PC-3 (cell line): ENCODE measurements around the gene IGFL3. TPM values are rescaled to one million over a fixed set of nuclear protein-coding genes. Genes with fewer than 3 reads are reported as not detected.

Experiments
- ATAC-seq: fragments of 200-7000 bp; cut with Tn5 transposase; 2 replicates; pipeline ENCODE4 v1.9.1; 2020; ENCODE audit warnings: mild to moderate bottlenecking, moderate library complexity
- BruUV-seq: library from RNA; stranded (reverse); fragments of 400-500 nt; replicated peaks from 2 replicates; lab custom pipeline; 2021; lab: Mats Ljungman, UMichigan
- CTCF ChIA-PET: fragments of 300-600 bp; sonication (Branson Sonifier 250); formaldehyde crosslinking; loops from one replicate; lab custom pipeline; 2022; ENCODE audit warnings: antibody characterized with exemption; lab: Charles Lee
- POLR2A ChIA-PET: fragments of 300-600 bp; sonication (Branson Sonifier 250); formaldehyde crosslinking; loops from one replicate; lab custom pipeline; 2022; ENCODE audit warnings: antibody characterized with exemption; ENCODE audit not compliant: unreplicated experiment; lab: Charles Lee
- DNase-seq: peaks from one replicate; pipeline ENCODE4 v3.0.0-alpha.2; 2015
- H2AFZ ChIP-seq: fragments of 300-600 bp; sonication (generic); 2 replicates; pipeline ENCODE4 v1.6.0; 2016; ENCODE audit warnings: antibody characterized with exemption, low read length
- H3F3A ChIP-seq: fragments of 300-600 bp; sonication (generic); one replicate; pipeline ENCODE4 v1.6.0; 2017; ENCODE audit warnings: antibody characterized with exemption, low read length, control low read depth, mild to moderate bottlenecking; ENCODE audit not compliant: unreplicated experiment
- H3K27ac ChIP-seq: fragments of 300-600 bp; sonication (generic); 2 replicates; pipeline ENCODE4 v1.5.1; 2016; ENCODE audit warnings: mild to moderate bottlenecking, low read length
- H3K27me3 ChIP-seq: fragments of 300-600 bp; sonication (generic); 2 replicates; pipeline ENCODE4 v1.6.1; 2016; ENCODE audit warnings: low read length, mixed read lengths
- H3K36me3 ChIP-seq: fragments of 300-600 bp; sonication (generic); 2 replicates; pipeline ENCODE4 v1.6.1; 2016; ENCODE audit warnings: low read depth, mixed run types, low read length, mixed read lengths
- H3K4me1 ChIP-seq: fragments of 300-600 bp; sonication (generic); 2 replicates; pipeline ENCODE4 v1.5.1; 2016; ENCODE audit warnings: low read length; ENCODE audit not compliant: insufficient read depth
- H3K4me2 ChIP-seq: fragments of 300-600 bp; sonication (generic); 2 replicates; pipeline ENCODE4 v1.6.0; 2016; ENCODE audit warnings: low read length
- H3K4me3 ChIP-seq: fragments of 300-600 bp; sonication (generic); 2 replicates; pipeline ENCODE4 v1.5.1; 2016; ENCODE audit warnings: mild to moderate bottlenecking, low read length, mixed read lengths
- H3K79me2 ChIP-seq: fragments of 300-600 bp; sonication (generic); 2 replicates; pipeline ENCODE4 v1.6.1; 2017; ENCODE audit warnings: low read length, mixed read lengths
- H3K9ac ChIP-seq: fragments of 300-600 bp; sonication (generic); 2 replicates; pipeline ENCODE4 v1.6.0; 2016; ENCODE audit warnings: mild to moderate bottlenecking, low read length
- H3K9me2 ChIP-seq: fragments of 300-600 bp; sonication (generic); replicated peaks from 2 replicates; pipeline ENCODE4 v1.6.1; 2016; ENCODE audit warnings: mixed run types, low read length, mixed read lengths
- H3K9me3 ChIP-seq: fragments of 300-600 bp; sonication (generic); 2 replicates; pipeline ENCODE4 v1.6.1; 2016; ENCODE audit warnings: low read length, mixed read lengths
- H4K20me1 ChIP-seq: fragments of 300-600 bp; sonication (generic); 2 replicates; pipeline ENCODE4 v1.6.1; 2016; ENCODE audit warnings: low read length, mixed read lengths
- EZH2 ChIP-seq: fragments of 300-600 bp; sonication (generic); IDR thresholded peaks from one replicate; pipeline ENCODE4 v1.6.1; 2017; ENCODE audit warnings: antibody characterized with exemption, mild to moderate bottlenecking, low read length; ENCODE audit not compliant: unreplicated experiment
- EZH2phosphoT487 ChIP-seq: fragments of 300-600 bp; sonication (generic); IDR thresholded peaks from 2 replicates; pipeline ENCODE4 v1.6.1; 2018; ENCODE audit warnings: mild to moderate bottlenecking, antibody characterized with exemption, low read length, borderline replicate concordance
- intact Hi-C: fragments of 100-400 bp; cut with micrococcal nuclease; formaldehyde crosslinking; loops from 2 replicates; pipeline ENCODE4 v1.9.0; 2023
- total RNA-seq: library from RNA; depleted of rRNA; stranded (reverse); fragments of >200 nt; gene quantifications from 2 replicates; pipeline ENCODE4 v1.2.3, GENCODE V29; 2014
- TF ChIP-seq, protein P1 (sequence below): fragments of 300-600 bp; sonication (generic); conservative IDR thresholded peaks from 2 replicates; pipeline ENCODE4 v1.5.1; 2017; ENCODE audit warnings: antibody characterized with exemption, low read depth, mild to moderate bottlenecking, low read length

Gene IGFL3
- total RNA-seq, 1 experiment from 2014 or later = not detected

DNA sequence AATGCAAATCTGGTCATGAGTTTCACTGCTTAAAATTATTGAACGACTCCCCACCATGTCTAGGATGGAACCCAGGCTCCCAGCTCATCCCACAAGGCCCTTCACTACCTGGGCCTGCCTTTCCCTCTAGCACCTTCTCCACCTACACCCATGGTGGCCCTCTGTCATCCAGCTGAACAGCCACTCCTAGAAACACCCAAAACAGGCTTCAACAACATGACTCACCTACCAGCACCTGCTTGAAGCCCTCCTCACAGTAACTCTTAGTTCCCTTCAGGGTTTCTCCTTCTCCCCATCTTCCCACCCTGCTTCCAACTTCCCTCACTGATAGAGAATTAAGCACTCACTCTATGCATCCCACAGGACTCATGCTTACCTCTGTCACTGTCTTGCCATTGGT is 16.9 kb upstream of the IGFL3 start:
- Histone ChIP-seq H4K20me1 (no peaks in the 10 kb centered on the region), H3K4me3 (no peak overlapping the region), H2AFZ (no peak overlapping the region), H3K36me3 (no peaks in the 10 kb centered on the region), H3K79me2 (no peaks in the 10 kb centered on the region), H3K27me3 (peaks cover 5% of the 10 kb centered on the region; the same call in 1 of the 2 replicates), H3K4me2 (no peak overlapping the region), H3K4me1 (no peaks in the 10 kb centered on the region), H3F3A (no peaks in the 10 kb centered on the region), H3K27ac (no peak overlapping the region), H3K9me2 (no peaks in the 10 kb centered on the region), H3K9ac (no peak overlapping the region), H3K9me3 (no peaks in the 10 kb centered on the region)
- CTCF ChIA-PET = no interaction called here
- POLR2A ChIA-PET = no interaction called here
- intact Hi-C loops = no loop called here
- no peak for ATAC-seq
- TF ChIP-seq, protein P1, sequence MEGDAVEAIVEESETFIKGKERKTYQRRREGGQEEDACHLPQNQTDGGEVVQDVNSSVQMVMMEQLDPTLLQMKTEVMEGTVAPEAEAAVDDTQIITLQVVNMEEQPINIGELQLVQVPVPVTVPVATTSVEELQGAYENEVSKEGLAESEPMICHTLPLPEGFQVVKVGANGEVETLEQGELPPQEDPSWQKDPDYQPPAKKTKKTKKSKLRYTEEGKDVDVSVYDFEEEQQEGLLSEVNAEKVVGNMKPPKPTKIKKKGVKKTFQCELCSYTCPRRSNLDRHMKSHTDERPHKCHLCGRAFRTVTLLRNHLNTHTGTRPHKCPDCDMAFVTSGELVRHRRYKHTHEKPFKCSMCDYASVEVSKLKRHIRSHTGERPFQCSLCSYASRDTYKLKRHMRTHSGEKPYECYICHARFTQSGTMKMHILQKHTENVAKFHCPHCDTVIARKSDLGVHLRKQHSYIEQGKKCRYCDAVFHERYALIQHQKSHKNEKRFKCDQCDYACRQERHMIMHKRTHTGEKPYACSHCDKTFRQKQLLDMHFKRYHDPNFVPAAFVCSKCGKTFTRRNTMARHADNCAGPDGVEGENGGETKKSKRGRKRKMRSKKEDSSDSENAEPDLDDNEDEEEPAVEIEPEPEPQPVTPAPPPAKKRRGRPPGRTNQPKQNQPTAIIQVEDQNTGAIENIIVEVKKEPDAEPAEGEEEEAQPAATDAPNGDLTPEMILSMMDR = no peak
- TF ChIP-seq EZH2phosphoT487 (no peak), EZH2 (no peak)
- BruUV-seq = no TSS peak
- no peak for DNase-seq

DNA sequence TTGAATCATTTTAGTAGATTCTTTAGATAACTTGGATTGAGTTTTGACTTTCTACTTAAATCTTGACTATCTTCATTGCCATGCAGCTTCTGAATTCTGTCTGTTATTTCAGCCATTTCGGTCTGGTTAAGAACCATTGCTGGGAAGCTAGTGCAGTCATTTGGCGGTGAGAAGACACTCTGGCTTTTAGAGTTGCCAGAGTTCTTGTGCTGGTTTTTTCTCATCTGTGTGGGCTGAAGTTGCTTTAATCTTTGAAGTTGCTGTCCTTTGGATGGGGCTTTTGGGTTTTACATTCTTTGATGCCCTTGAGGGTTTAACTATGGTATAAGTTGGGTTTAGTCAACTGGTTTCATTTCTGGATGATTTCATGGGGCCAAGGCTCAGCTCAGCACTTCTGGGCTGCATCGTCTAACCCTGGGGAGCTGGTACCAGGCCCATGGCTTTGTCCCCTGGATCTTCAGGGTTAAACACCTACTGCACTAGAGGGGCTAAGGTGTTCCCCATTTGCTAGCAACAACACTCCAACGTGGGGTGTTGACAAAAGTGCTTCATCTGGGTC is 13.5 kb upstream of the IGFL3 start:
- H3K36me3 ChIP-seq = no peaks in the 10 kb centered on the region
- H4K20me1 ChIP-seq = no peaks in the 10 kb centered on the region
- no TSS peak for BruUV-seq
- DNase-seq (no peak), ATAC-seq (no peak)
- no peaks in the 10 kb centered on the region for H3F3A ChIP-seq
- no peak for TF ChIP-seq EZH2phosphoT487
- TF ChIP-seq, protein P1 = no peak
- no peak for TF ChIP-seq EZH2
- H3K9me2 ChIP-seq = no peaks in the 10 kb centered on the region
- H3K9me3 ChIP-seq = no peaks in the 10 kb centered on the region
- H3K79me2 ChIP-seq = no peaks in the 10 kb centered on the region
- H3K4me2 ChIP-seq = no peak overlapping the region
- H3K9ac ChIP-seq = no peak overlapping the region
- H3K4me3 ChIP-seq = no peak overlapping the region
- POLR2A ChIA-PET = no interaction called here
- H3K27ac ChIP-seq = no peak overlapping the region
- intact Hi-C loops = no loop called here
- H3K27me3 ChIP-seq = no peaks in the 10 kb centered on the region
- H3K4me1 ChIP-seq = peaks cover 9% of the 10 kb centered on the region; the same call in 1 of the 2 replicates
- no peak overlapping the region for H2AFZ ChIP-seq
- CTCF ChIA-PET = no interaction called here

DNA sequence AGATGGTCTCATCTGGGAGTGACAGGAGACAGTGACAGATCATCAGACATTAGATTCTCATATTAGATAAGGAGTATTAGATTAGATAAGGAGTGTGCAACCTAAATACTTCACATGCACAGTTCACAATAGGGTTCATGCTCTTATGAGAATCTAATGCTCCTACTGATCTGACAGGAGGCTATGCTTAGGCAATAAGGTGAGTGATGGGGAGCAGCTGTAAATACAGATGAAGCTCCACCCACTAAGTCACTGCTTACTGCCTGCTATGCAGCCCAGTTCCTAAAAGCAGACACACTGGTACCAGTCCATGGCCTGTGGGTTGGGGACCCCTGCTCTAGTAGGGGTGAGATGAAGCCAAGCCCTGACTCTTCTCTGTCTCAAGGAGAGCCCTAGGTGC is 10.0 kb upstream of the IGFL3 start:
- Histone ChIP-seq H3K9ac (no peak overlapping the region), H3F3A (no peaks in the 10 kb centered on the region), H3K36me3 (no peaks in the 10 kb centered on the region), H3K9me2 (no peaks in the 10 kb centered on the region), H3K4me2 (no peak overlapping the region), H3K4me3 (no peak overlapping the region), H3K4me1 (peaks cover 11% of the 10 kb centered on the region; the same call in 1 of the 2 replicates), H3K27me3 (peaks cover 9% of the 10 kb centered on the region; the same call in 1 of the 2 replicates), H3K27ac (no peak overlapping the region), H4K20me1 (no peaks in the 10 kb centered on the region), H3K79me2 (no peaks in the 10 kb centered on the region), H2AFZ (no peak overlapping the region), H3K9me3 (no peaks in the 10 kb centered on the region)
- POLR2A ChIA-PET = no interaction called here
- CTCF ChIA-PET = no interaction called here
- DNase-seq = no peak
- intact Hi-C loops = no loop called here
- BruUV-seq = no TSS peak
- ATAC-seq = no peak
- TF ChIP-seq EZH2phosphoT487 = no peak
- TF ChIP-seq EZH2 = no peak
- TF ChIP-seq, protein P1 = no peak
